GM12892 (cell line): ENCODE measurements around the gene B9D1.

Source experiments
- POLR2A ChIP-seq: IDR thresholded peaks from 2 replicates; pipeline ENCODE4 v1.6.1; 2011; ENCODE audit warnings: low read depth, low read length, control low read depth
- POLR2AphosphoS5 ChIP-seq: IDR thresholded peaks from 2 replicates; pipeline ENCODE4 v1.6.1; 2011; ENCODE audit warnings: low read depth, low read length, control low read depth

- TF ChIP-seq POLR2A (no peak), POLR2AphosphoS5 (no peak)
Measured at GRCh38 chr17:19294443-19294842, 68.1 kb downstream of the B9D1 start.
